SK-N-SH (cell line): ENCODE results near the gene MCM5. TPM values are rescaled to one million over a fixed set of nuclear protein-coding genes. Genes with fewer than 3 reads are reported as not detected.

Experiments used
- CTCF ChIA-PET: fragments of 300-600, 350-600 bp; formaldehyde crosslinking; extraction: SDS; loops from one replicate; lab custom pipeline; 2021; lab: Yijun Ruan, JAX
- POLR2A ChIA-PET: fragments of 350-600 bp; sonication (Branson Sonifier 250); formaldehyde crosslinking; extraction: SDS; loops from one replicate; lab custom pipeline; 2020; ENCODE audit warnings: antibody characterized with exemption, inconsistent platforms; lab: Yijun Ruan, JAX
- DNase-seq: peaks from one replicate; pipeline ENCODE4 v3.0.0; 2012
- H2AFZ ChIP-seq: fragments of 200-600 bp; sonication (generic); 2 replicates; pipeline ENCODE4 v1.8.1; 2016; ENCODE audit warnings: antibody characterized with exemption, mild to moderate bottlenecking, low read depth
- H3F3A ChIP-seq: fragments of 200-600 bp; sonication (generic); replicated peaks from 2 replicates; pipeline ENCODE3; 2016; ENCODE audit warnings: antibody characterized with exemption, mild to moderate bottlenecking; ENCODE audit not compliant: insufficient read depth
- H3K27ac ChIP-seq, 2 experiments: fragments of 200-500 bp in 1 of 2; fragments of 200-600 bp in 1 of 2; sonication (Bioruptor generic) in 1 of 2; sonication (generic), shearing (Covaris generic) in 1 of 2; 2 replicates each; pipeline versions ENCODE4 v1.5.1 to v1.6.1; 2014 to 2016; ENCODE audit warnings: low read depth in 2 of 2, inconsistent platforms in 1 of 2, low read length in 1 of 2, mild to moderate bottlenecking in 1 of 2, mixed read lengths in 1 of 2
- H3K27me3 ChIP-seq: fragments of 200-600 bp; sonication (generic), shearing (Covaris generic); 2 replicates; pipeline ENCODE4 v1.6.1; 2016; ENCODE audit warnings: mixed run types; ENCODE audit not compliant: insufficient read depth
- H3K36me3 ChIP-seq, 2 experiments: fragments of 200-500 bp in 1 of 2; fragments of 200-600 bp in 1 of 2; sonication (Bioruptor generic) in 1 of 2; sonication (generic) in 1 of 2; replicated peaks in 1 of 2; 2 replicates each; pipeline versions ENCODE3 to v1.5.1; 2014 to 2016; ENCODE audit warnings: low read length in 1 of 2, mild to moderate bottlenecking in 1 of 2; ENCODE audit not compliant: insufficient read depth in 2 of 2, control insufficient read depth in 1 of 2
- H3K4me1 ChIP-seq, 2 experiments: fragments of 200-500 bp in 1 of 2; fragments of 200-600 bp in 1 of 2; sonication (Bioruptor generic) in 1 of 2; sonication (generic), shearing (Covaris generic) in 1 of 2; 2 replicates each; pipeline versions ENCODE4 v1.5.1 to v1.6.1; 2014 to 2016; ENCODE audit warnings: low read depth in 1 of 2, low read length in 1 of 2, mixed run types in 1 of 2; ENCODE audit not compliant: insufficient read depth in 2 of 2, control insufficient read depth in 1 of 2
- H3K4me2 ChIP-seq: fragments of 200-600 bp; sonication (generic), shearing (Covaris generic); 2 replicates; pipeline ENCODE4 v1.6.1; 2017; ENCODE audit warnings: mixed run types
- H3K4me3 ChIP-seq, 2 experiments: fragments of 200-500 bp in 1 of 2; fragments of 200-600 bp in 1 of 2; sonication (Bioruptor generic) in 1 of 2; sonication (generic), shearing (Covaris generic) in 1 of 2; 2 replicates each; pipeline versions ENCODE4 v1.5.1 to v1.8.1; 2014 to 2016; ENCODE audit warnings: low read depth in 2 of 2, inconsistent platforms in 1 of 2, low read length in 1 of 2, mild to moderate bottlenecking in 1 of 2, mixed read lengths in 1 of 2, moderate library complexity in 1 of 2
- H3K79me2 ChIP-seq: fragments of 200-600 bp; sonication (generic); 2 replicates; pipeline ENCODE4 v1.8.1; 2017; ENCODE audit warnings: mild to moderate bottlenecking; ENCODE audit not compliant: insufficient read depth
- H3K9ac ChIP-seq: fragments of 200-600 bp; sonication (generic); 2 replicates; pipeline ENCODE4 v1.6.1; 2017; ENCODE audit warnings: mixed run types
- H3K9me2 ChIP-seq: fragments of 200-600 bp; sonication (generic); 2 replicates; pipeline ENCODE4 v1.6.1; 2017; ENCODE audit warnings: mixed run types
- H3K9me3 ChIP-seq: fragments of 200-600 bp; sonication (generic); 2 replicates; pipeline ENCODE4 v1.6.1; 2017; ENCODE audit warnings: mixed run types, mild to moderate bottlenecking, moderate library complexity
- H4K20me1 ChIP-seq: fragments of 200-600 bp; sonication (generic); 2 replicates; pipeline ENCODE4 v1.6.1; 2017; ENCODE audit warnings: mild to moderate bottlenecking, mixed run types; ENCODE audit not compliant: insufficient read depth
- CHD2 ChIP-seq: fragments of 150-350 bp; IDR thresholded peaks from 2 replicates; pipeline ENCODE4 v1.6.1; 2018; ENCODE audit warnings: low read length; ENCODE audit not compliant: partially characterized antibody
- EP300 ChIP-seq, 2 experiments: IDR thresholded peaks; 2 replicates each; pipeline versions ENCODE4 v1.4.0 to v1.6.1; 2012; ENCODE audit warnings: borderline replicate concordance in 1 of 2, low read depth in 1 of 2, low read length in 1 of 2
- GABPA ChIP-seq: IDR thresholded peaks from 2 replicates; pipeline ENCODE4 v1.4.0; 2012; ENCODE audit warnings: low read depth, mild to moderate bottlenecking
- NFIC ChIP-seq: IDR thresholded peaks from 2 replicates; pipeline ENCODE4 v1.4.0; 2012; ENCODE audit warnings: borderline replicate concordance
- NRF1 ChIP-seq: IDR thresholded peaks from 2 replicates; pipeline ENCODE4 v1.6.1; 2012; ENCODE audit warnings: low read depth, mild to moderate bottlenecking, low read length
- POLR2AphosphoS5 ChIP-seq: IDR thresholded peaks from 2 replicates; pipeline ENCODE4 v1.6.1; 2012; ENCODE audit warnings: low read depth, low read length
- RXRA ChIP-seq: IDR thresholded peaks from 2 replicates; pipeline ENCODE4 v1.4.0; 2012; ENCODE audit warnings: low read depth, mild to moderate bottlenecking, borderline replicate concordance
- SMC3 ChIP-seq: IDR thresholded peaks from 2 replicates; pipeline ENCODE4 v1.6.1; 2012; ENCODE audit warnings: low read depth, low read length, improper control_type of control experiment
- TAF1 ChIP-seq: IDR thresholded peaks from 2 replicates; pipeline ENCODE4 v1.6.1; 2012; ENCODE audit warnings: low read depth, mild to moderate bottlenecking, low read length, moderate library complexity, borderline replicate concordance
- YY1 ChIP-seq: IDR thresholded peaks from 2 replicates; pipeline ENCODE4 v1.4.0; 2012; ENCODE audit warnings: low read depth, mild to moderate bottlenecking
- WGBS: methylation state at CpG from one replicate; pipeline ENCODE4 v1.1.6; 2017; ENCODE audit warnings: low lambda C conversion rate; 5-methylcytosine and 5-hydroxymethylcytosine counted together
- polyA plus RNA-seq, 3 experiments: library from polyadenylated mRNA; depleted of rRNA; stranded (reverse); fragments of >200 nt; gene quantifications; 2 replicates each; pipeline ENCODE4 v1.2.3, GENCODE V29; 2012
- TF ChIP-seq, protein P1 (sequence below): IDR thresholded peaks from 2 replicates; pipeline ENCODE4 v1.6.1; 2012; ENCODE audit warnings: mild to moderate bottlenecking, low read depth, low read length, moderate library complexity
- TF ChIP-seq, protein P2 (sequence below): fragments of 200-600 bp; sonication (generic); IDR thresholded peaks from 2 replicates; pipeline ENCODE4 v1.6.1; 2017; ENCODE audit warnings: antibody characterized with exemption, mild to moderate bottlenecking, moderate library complexity
- TF ChIP-seq, protein P3 (sequence below): IDR thresholded peaks from 2 replicates; pipeline ENCODE4 v1.4.0; 2012; ENCODE audit warnings: low read depth
- TF ChIP-seq, protein P4 (sequence below): IDR thresholded peaks from 2 replicates; pipeline ENCODE4 v1.4.0; 2012; ENCODE audit warnings: low read depth, borderline replicate concordance

Gene MCM5
- polyA plus RNA-seq, 1 of the 3 experiments (the other 2 are of a cell fraction): 42.9 TPM

DNA sequence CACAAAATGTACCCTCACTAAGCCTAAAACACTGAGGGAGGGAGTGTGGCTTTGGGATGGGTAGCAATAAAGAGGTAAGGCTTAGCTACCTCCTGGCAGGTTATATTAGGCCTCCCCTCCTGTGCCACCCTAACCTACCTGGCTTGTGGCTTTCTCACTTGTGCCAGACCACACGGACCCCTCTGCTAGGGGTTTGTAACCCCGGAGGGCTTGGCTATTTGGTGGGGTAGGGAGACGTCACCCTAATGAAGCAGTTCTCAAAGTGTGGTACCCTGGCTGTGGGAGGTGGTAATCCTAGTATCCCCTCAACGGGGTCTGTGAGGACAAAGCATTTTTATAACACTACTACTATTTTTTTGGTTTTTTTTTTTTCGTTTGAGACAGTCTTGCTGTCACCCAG lies 9.0 kb upstream of the MCM5 start:
- H3K4me3 ChIP-seq: no peak overlapping the region
- H3K9ac ChIP-seq: no peak overlapping the region
- H4K20me1 ChIP-seq: no peaks in the 10 kb centered on the region
- H3K9me2 ChIP-seq: no peaks in the 10 kb centered on the region
- 78% methylated on average over 5 of the region's 5 CpGs for WGBS
- no peaks in the 10 kb centered on the region for H3K79me2 ChIP-seq
- ChIA-PET POLR2A (no interaction called here), CTCF (interaction anchor here (1.6 kb wide), 1 partner anchor 40 kb away, joined by 6 read pairs; no protein-coding TSS in a partner anchor)
- DNase-seq: no peak
- H3K36me3 ChIP-seq: peaks cover 0 to 9% of the 10 kb centered on the region in 2 experiments
- no peak overlapping the region for H3K4me2 ChIP-seq
- no peaks in the 10 kb centered on the region for H3K4me1 ChIP-seq
- peaks cover 4% of the 10 kb centered on the region for H3F3A ChIP-seq
- H2AFZ ChIP-seq: no peak overlapping the region
- H3K27ac ChIP-seq: no peak overlapping the region
- no peaks in the 10 kb centered on the region for H3K9me3 ChIP-seq
- no peak for TF ChIP-seq NFIC
- no peak for TF ChIP-seq NRF1
- no peak for TF ChIP-seq CHD2
- TF ChIP-seq, protein P1, sequence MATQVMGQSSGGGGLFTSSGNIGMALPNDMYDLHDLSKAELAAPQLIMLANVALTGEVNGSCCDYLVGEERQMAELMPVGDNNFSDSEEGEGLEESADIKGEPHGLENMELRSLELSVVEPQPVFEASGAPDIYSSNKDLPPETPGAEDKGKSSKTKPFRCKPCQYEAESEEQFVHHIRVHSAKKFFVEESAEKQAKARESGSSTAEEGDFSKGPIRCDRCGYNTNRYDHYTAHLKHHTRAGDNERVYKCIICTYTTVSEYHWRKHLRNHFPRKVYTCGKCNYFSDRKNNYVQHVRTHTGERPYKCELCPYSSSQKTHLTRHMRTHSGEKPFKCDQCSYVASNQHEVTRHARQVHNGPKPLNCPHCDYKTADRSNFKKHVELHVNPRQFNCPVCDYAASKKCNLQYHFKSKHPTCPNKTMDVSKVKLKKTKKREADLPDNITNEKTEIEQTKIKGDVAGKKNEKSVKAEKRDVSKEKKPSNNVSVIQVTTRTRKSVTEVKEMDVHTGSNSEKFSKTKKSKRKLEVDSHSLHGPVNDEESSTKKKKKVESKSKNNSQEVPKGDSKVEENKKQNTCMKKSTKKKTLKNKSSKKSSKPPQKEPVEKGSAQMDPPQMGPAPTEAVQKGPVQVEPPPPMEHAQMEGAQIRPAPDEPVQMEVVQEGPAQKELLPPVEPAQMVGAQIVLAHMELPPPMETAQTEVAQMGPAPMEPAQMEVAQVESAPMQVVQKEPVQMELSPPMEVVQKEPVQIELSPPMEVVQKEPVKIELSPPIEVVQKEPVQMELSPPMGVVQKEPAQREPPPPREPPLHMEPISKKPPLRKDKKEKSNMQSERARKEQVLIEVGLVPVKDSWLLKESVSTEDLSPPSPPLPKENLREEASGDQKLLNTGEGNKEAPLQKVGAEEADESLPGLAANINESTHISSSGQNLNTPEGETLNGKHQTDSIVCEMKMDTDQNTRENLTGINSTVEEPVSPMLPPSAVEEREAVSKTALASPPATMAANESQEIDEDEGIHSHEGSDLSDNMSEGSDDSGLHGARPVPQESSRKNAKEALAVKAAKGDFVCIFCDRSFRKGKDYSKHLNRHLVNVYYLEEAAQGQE: no peak
- TF ChIP-seq EP300 (IDR thresholded peaks at IDR 0.05; ENCODE audit: borderline replicate concordance in 1 of 2, low read depth in 1 of 2, low read length in 1 of 2): no peak
- no peak for TF ChIP-seq SMC3
- TF ChIP-seq, protein P2, sequence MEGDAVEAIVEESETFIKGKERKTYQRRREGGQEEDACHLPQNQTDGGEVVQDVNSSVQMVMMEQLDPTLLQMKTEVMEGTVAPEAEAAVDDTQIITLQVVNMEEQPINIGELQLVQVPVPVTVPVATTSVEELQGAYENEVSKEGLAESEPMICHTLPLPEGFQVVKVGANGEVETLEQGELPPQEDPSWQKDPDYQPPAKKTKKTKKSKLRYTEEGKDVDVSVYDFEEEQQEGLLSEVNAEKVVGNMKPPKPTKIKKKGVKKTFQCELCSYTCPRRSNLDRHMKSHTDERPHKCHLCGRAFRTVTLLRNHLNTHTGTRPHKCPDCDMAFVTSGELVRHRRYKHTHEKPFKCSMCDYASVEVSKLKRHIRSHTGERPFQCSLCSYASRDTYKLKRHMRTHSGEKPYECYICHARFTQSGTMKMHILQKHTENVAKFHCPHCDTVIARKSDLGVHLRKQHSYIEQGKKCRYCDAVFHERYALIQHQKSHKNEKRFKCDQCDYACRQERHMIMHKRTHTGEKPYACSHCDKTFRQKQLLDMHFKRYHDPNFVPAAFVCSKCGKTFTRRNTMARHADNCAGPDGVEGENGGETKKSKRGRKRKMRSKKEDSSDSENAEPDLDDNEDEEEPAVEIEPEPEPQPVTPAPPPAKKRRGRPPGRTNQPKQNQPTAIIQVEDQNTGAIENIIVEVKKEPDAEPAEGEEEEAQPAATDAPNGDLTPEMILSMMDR: no peak
- no peak for TF ChIP-seq TAF1
- no peak for TF ChIP-seq POLR2AphosphoS5
- no peak for TF ChIP-seq RXRA
- no peak for TF ChIP-seq YY1
- TF ChIP-seq GABPA: no peak
- TF ChIP-seq, protein P3, sequence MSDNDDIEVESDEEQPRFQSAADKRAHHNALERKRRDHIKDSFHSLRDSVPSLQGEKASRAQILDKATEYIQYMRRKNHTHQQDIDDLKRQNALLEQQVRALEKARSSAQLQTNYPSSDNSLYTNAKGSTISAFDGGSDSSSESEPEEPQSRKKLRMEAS: no peak
- TF ChIP-seq, protein P4, sequence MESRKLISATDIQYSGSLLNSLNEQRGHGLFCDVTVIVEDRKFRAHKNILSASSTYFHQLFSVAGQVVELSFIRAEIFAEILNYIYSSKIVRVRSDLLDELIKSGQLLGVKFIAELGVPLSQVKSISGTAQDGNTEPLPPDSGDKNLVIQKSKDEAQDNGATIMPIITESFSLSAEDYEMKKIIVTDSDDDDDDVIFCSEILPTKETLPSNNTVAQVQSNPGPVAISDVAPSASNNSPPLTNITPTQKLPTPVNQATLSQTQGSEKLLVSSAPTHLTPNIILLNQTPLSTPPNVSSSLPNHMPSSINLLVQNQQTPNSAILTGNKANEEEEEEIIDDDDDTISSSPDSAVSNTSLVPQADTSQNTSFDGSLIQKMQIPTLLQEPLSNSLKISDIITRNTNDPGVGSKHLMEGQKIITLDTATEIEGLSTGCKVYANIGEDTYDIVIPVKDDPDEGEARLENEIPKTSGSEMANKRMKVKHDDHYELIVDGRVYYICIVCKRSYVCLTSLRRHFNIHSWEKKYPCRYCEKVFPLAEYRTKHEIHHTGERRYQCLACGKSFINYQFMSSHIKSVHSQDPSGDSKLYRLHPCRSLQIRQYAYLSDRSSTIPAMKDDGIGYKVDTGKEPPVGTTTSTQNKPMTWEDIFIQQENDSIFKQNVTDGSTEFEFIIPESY: no peak
- H3K27me3 ChIP-seq: no peaks in the 10 kb centered on the region
